Heart left ventricle (tissue), 16 donors: ENCODE measurements around the gene TMEM222. TPM values are rescaled to one million over a fixed set of nuclear protein-coding genes. Genes with fewer than 3 reads are reported as not detected.
A peak's percentile ranks its signal among the peaks of the same experiment; 100 is the strongest.

Experiments used
- ATAC-seq, 4 donors: fragments of 200-7000 bp; cut with Tn5 transposase; one replicate each; pipeline ENCODE4 v1.9.1; 2020 to 2022; ENCODE audit warnings: moderate library complexity in 4 of 4, mild to moderate bottlenecking in 3 of 4, moderate number of reproducible peaks in 1 of 4
- DNase-seq, 5 donors: peaks; one replicate each; pipeline ENCODE4 v3.0.0-alpha.2; 2020
- H3K27ac ChIP-seq, 12 donors: fragments of 200-600 bp; sonication (generic) in 4 of 12; one replicate each; pipeline versions ENCODE4 v1.5.0 to v1.8.0; 2016 to 2022; ENCODE audit warnings: mild to moderate bottlenecking in 2 of 12
- H3K27me3 ChIP-seq, 9 donors: fragments of 200-600 bp; sonication (generic) in 2 of 9; one replicate each; pipeline versions ENCODE4 v1.5.1 to v1.8.0; 2016 to 2022; ENCODE audit warnings: mild to moderate bottlenecking in 3 of 9
- H3K36me3 ChIP-seq, 9 donors: fragments of 200-600 bp; sonication (generic) in 2 of 9; one replicate each; pipeline versions ENCODE4 v1.5.0 to v1.8.0; 2018 to 2022; ENCODE audit warnings: mild to moderate bottlenecking in 2 of 9
- H3K4me1 ChIP-seq, 12 donors: fragments of 200-600 bp; sonication (generic) in 4 of 12; one replicate each; pipeline versions ENCODE4 v1.5.0 to v1.8.0; 2016 to 2022; ENCODE audit warnings: mild to moderate bottlenecking in 3 of 12
- H3K4me3 ChIP-seq, 12 donors: fragments of 200-600 bp; sonication (generic) in 4 of 12; one replicate each; pipeline versions ENCODE4 v1.5.0 to v1.8.0; 2017 to 2022; ENCODE audit warnings: mild to moderate bottlenecking in 9 of 12, moderate library complexity in 4 of 12
- H3K9me3 ChIP-seq, 12 donors: fragments of 200-600 bp; sonication (generic) in 4 of 12; one replicate each; pipeline versions ENCODE4 v1.5.0 to v1.8.0; 2016 to 2022; ENCODE audit warnings: mild to moderate bottlenecking in 1 of 12
- CTCF ChIP-seq, 12 donors: fragments of 200-600 bp; sonication (generic) in 4 of 12; IDR thresholded peaks; one replicate each; pipeline versions ENCODE4 v1.5.0 to v1.8.0; 2018 to 2022; ENCODE audit warnings: antibody characterized with exemption in 12 of 12, mild to moderate bottlenecking in 5 of 12
- POLR2A ChIP-seq, 2 donors: fragments of 450-650 bp; IDR thresholded peaks; one replicate each; pipeline ENCODE4 v1.6.1; 2017; ENCODE audit warnings: antibody characterized with exemption in 2 of 2, mild to moderate bottlenecking in 2 of 2, moderate library complexity in 2 of 2
- WGBS, 4 donors: extraction: QIAGEN DNeasy Blood & Tissue Kit in 2 of 4; methylation state at CpG; one replicate each; pipeline versions ENCODE4 v1.1.5 to v1.1.7; 2013 to 2018; 5-methylcytosine and 5-hydroxymethylcytosine counted together
- intact Hi-C, 10 donors: fragments of 100-400 bp; cut with DNase I; formaldehyde crosslinking; loops; one replicate each; pipeline versions ENCODE4 v1.11.1 to v1.14.2; 2022
- polyA plus RNA-seq, 2 donors: library from polyadenylated mRNA; stranded (reverse); fragments of 200-250 nt; gene quantifications; one replicate each; pipeline ENCODE4 v1.2.3, GENCODE V29; 2013
- total RNA-seq, 9 donors: library from RNA; depleted of rRNA in 2 of 9; stranded (reverse); fragments of >200 nt in 2 of 9; fragmentation: NEBNext Ultra II Directional in 3 of 9; extraction: Animal tissue kit (Norgen Biotek cat#: 25700) in 3 of 9; gene quantifications; one replicate each; pipeline versions ENCODE4 v1.1.0 to v1.2.4, GENCODE V29; 2016 to 2023
- donor health status: ischemic (EF 13 %, LVEDD 7.1; RV severe dilation, severe dysfunction).
- donor health status: healthy with polysubstance abuse.
- donor health status: DM: no; HTN: yes; CAD: no.
- donor health status: DM: no; HTN: no; CAD: no.
- donor health status: ischemic (EF 25% LVEDD 6.9; RV normal size, moderate dysfunction).
- donor health status: ischemic (EF 25% LVEDD 5.7; RV mildly dilated, moderate dysfunction).
- donor health status: healthy.
- donor health status: DM: yes; HTN: yes; CAD: no.
- donor health status: ischemic (EF 35%, LVEDD 5.7; RV mildly dilated, moderate dysfunction).
- donor health status: nonischemic (EF 11% LVEDD 7.7; RV severe dilation, severe dysfunction).
- donor health status: DM: yes; HTN: yes; CAD: no.
- donor health status: PGD.
- donor health status: ischemic (EF 29% LVEDD 5.4; RV normal size, mild dysfunction).
- donor health status: nonischemic (EF 23%, LVEDD 6.1; RV moderate dilation, normal function).

The TMEM222 gene
- total and polyA plus RNA-seq, 11 donors: 18.1 to 49.3 (median 26.2) TPM

- H3K27ac ChIP-seq: no peak overlapping the region
- intact Hi-C loops: no loop called here
- no peak for ATAC-seq
- TF ChIP-seq POLR2A (IDR thresholded peaks at IDR 0.05) (no peak), CTCF (IDR thresholded peaks at IDR 0.05) (no peak)
- DNase-seq: no peak
- no peak overlapping the region for H3K4me3 ChIP-seq
- H3K36me3 ChIP-seq: peaks cover 3 to 34% (median 29%) of the 10 kb centered on the region in 9 donors
- peaks cover 0 to 32% (median 4%) of the 10 kb centered on the region in 12 donors for H3K4me1 ChIP-seq
- H3K27me3 ChIP-seq: no peaks in the 10 kb centered on the region
- 60 to 63% (median 61%) methylated on average over 5 of the region's 5 CpGs for WGBS, 4 donors
- H3K9me3 ChIP-seq: no peaks in the 10 kb centered on the region
These were observed 17.2 kb downstream of the TMEM222 start for GRCh38 chr1:27339213-27339612.

- DNase-seq (peak in 1 of 5 donors; percentile 66), ATAC-seq (peak in 2 of 4 donors; percentile 25 to 51)
- Histone ChIP-seq H3K4me3 (peak within 1 kb of the TSS in 6 of 12 donors; percentile 2 to 60 (median 30)), H3K9me3 (no peaks in the 10 kb centered on the region), H3K4me1 (peaks cover 0 to 32% (median 4%) of the 10 kb centered on the region in 12 donors), H3K27me3 (no peaks in the 10 kb centered on the region), H3K27ac (peak within 1 kb of the TSS in 3 of 12 donors; percentile 29 to 88 (median 37)), H3K36me3 (peaks cover 0 to 9% (median 4%) of the 10 kb centered on the region in 9 donors)
- intact Hi-C loops: loop anchor here in 1 of 10 donors (5.0 kb wide), 1 partner anchor 34 kb away; no protein-coding TSS in a partner anchor
- WGBS, 4 donors: 36 to 49% (median 46%) methylated on average over 17 to 22 of the region's 22 CpGs
- TF ChIP-seq POLR2A (IDR thresholded peaks at IDR 0.05): no peak
- TF ChIP-seq CTCF (IDR thresholded peaks at IDR 0.05): no peak
These were observed 19.7 kb downstream of the TMEM222 start, which contains the start of gene SYTL1 for GRCh38 chr1:27341525-27342252. Gene SYTL1 (plus strand): TSS chr1:27342022. CDS start chr1:27345335, 3,313 bp downstream.

DNA sequence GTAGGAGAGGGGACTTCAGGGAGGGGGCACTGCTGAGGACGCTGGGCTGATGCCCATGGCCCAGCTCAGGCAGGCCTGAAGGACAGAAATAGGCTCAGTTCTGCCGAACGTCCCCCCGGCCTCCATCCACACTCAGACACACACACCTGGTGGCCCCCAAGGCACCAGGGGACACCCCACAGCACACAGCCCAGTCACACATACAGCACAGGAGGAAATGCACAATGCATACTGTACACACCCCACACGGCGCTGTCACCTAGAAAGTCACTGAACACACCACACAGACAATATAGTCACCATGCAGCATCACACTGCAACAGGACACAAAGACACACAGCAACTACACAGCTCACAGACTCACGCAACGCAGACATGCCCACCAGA lies 20.4 kb downstream of the TMEM222 start:
- H3K27me3 ChIP-seq: no peaks in the 10 kb centered on the region
- 78 to 93% (median 83%) methylated on average over 7 to 8 of the region's 8 CpGs for whole genome bisulfite sequencing, 4 donors
- H3K9me3 ChIP-seq: no peaks in the 10 kb centered on the region
- ATAC-seq (peak in 1 of 4 donors; percentile 7), DNase-seq (peak in 1 of 5 donors; percentile 51)
- H3K4me1 ChIP-seq: peaks cover 0 to 32% (median 4%) of the 10 kb centered on the region in 12 donors
- intact Hi-C loops: loop anchor here in 1 of 10 donors (5.0 kb wide), 1 partner anchor 35 kb away; no protein-coding TSS in a partner anchor
- peaks cover 0 to 7% (median 0%) of the 10 kb centered on the region in 9 donors for H3K36me3 ChIP-seq
- H3K27ac ChIP-seq: peak overlapping the region in 2 of 12 donors; percentile 37 to 88
- TF ChIP-seq POLR2A (IDR thresholded peaks at IDR 0.05): no peak
- TF ChIP-seq CTCF (IDR thresholded peaks at IDR 0.05): no peak
- H3K4me3 ChIP-seq: peak overlapping the region in 5 of 12 donors; percentile 12 to 60 (median 37)
